HepG2 (cell line): ENCODE results near the gene FAHD2A. TPM values are rescaled to one million over a fixed set of nuclear protein-coding genes. Genes with fewer than 3 reads are reported as not detected.
A peak's percentile ranks its signal among the peaks of the same experiment; 100 is the strongest.

Source experiments
- ATAC-seq: fragments of 200-7000 bp; cut with Tn5 transposase; 3 replicates; pipeline ENCODE4 v1.9.1; 2020; ENCODE audit warnings: mild to moderate bottlenecking, moderate library complexity
- BruUV-seq: library from RNA; stranded (reverse); fragments of 400-500 nt; replicated peaks from 2 replicates; lab custom pipeline; 2021; lab: Mats Ljungman, UMichigan
- CTCF ChIA-PET: fragments of 300-600 bp; formaldehyde crosslinking; extraction: SDS; loops from one replicate; lab custom pipeline; 2021; ENCODE audit warnings: low total read pairs, inconsistent platforms, low intra/inter-chr PET ratio; lab: Yijun Ruan, JAX
- POLR2A ChIA-PET: fragments of 350-600 bp; sonication (Branson Sonifier 250); formaldehyde crosslinking; loops from one replicate; lab custom pipeline; 2020; ENCODE audit warnings: antibody characterized with exemption, inconsistent platforms; lab: Yijun Ruan, JAX
- DNase-seq: peaks from one replicate; pipeline ENCODE4 v3.0.0-alpha.2; 2015; ENCODE audit warnings: low spot score
- FAIRE-seq: peaks from 3 replicates; lab custom pipeline; 2011; peaks lifted over from hg19 to GRCh38; lab: Jason Lieb, UNC
- H2AFZ ChIP-seq: one replicate; pipeline ENCODE4 v1.6.1; 2011; ENCODE audit warnings: low read length, inconsistent platforms
- H3K27ac ChIP-seq: fragments of 300-600 bp; 3 replicates; pipeline ENCODE4 v1.8.0; 2011; ENCODE audit warnings: mixed run types, mild to moderate bottlenecking, mixed read lengths, low read length, inconsistent platforms; ENCODE audit not compliant: insufficient read depth; ENCODE audit errors: extremely low read length
- H3K27me3 ChIP-seq, 2 experiments: fragments of 200-600 bp in 1 of 2; 2 replicates in 1 of 2; 3 replicates in 1 of 2; pipeline versions ENCODE4 v1.6.0 to v1.8.0; 2011; ENCODE audit warnings: low read length in 2 of 2, mild to moderate bottlenecking in 2 of 2, moderate library complexity in 2 of 2, inconsistent platforms in 1 of 2; ENCODE audit not compliant: insufficient read depth in 2 of 2, control insufficient read depth in 1 of 2
- H3K36me3 ChIP-seq, 2 experiments: fragments of 200-600 bp in 1 of 2; replicated peaks in 1 of 2; 2 replicates in 1 of 2; 3 replicates in 1 of 2; pipeline versions ENCODE4 v1.5.1 to v1.8.0; 2011; ENCODE audit warnings: low read length in 2 of 2, inconsistent platforms in 1 of 2; ENCODE audit not compliant: insufficient read depth in 2 of 2, control insufficient read depth in 1 of 2
- H3K4me1 ChIP-seq: 2 replicates; pipeline ENCODE4 v1.5.1; 2012; ENCODE audit warnings: low read length, inconsistent platforms; ENCODE audit not compliant: insufficient read depth
- H3K4me2 ChIP-seq: 2 replicates; pipeline ENCODE4 v1.6.0; 2011; ENCODE audit warnings: low read depth, low read length, inconsistent platforms
- H3K4me3 ChIP-seq, 3 experiments: fragments of 200-600 bp in 1 of 3; sonication (generic), shearing (Covaris generic) in 1 of 3; replicated peaks in 1 of 3; 2 replicates each; pipeline ENCODE4 v1.5.1; 2011 to 2016; ENCODE audit warnings: low read length in 3 of 3, inconsistent platforms in 2 of 3, low read depth in 2 of 3, mild to moderate bottlenecking in 2 of 3, control low read depth in 1 of 3, mixed read lengths in 1 of 3; ENCODE audit not compliant: insufficient read depth in 1 of 3
- H3K79me2 ChIP-seq: one replicate; pipeline ENCODE4 v1.6.1; 2011; ENCODE audit warnings: low read length, inconsistent platforms; ENCODE audit not compliant: insufficient read depth
- H3K9ac ChIP-seq: 2 replicates; pipeline ENCODE4 v1.6.0; 2011; ENCODE audit warnings: mild to moderate bottlenecking, low read depth, low read length, inconsistent platforms; ENCODE audit not compliant: insufficient read depth
- H3K9me3 ChIP-seq: 2 replicates; pipeline ENCODE4 v1.5.1; 2012; ENCODE audit warnings: mild to moderate bottlenecking, low read length
- H4K20me1 ChIP-seq: 2 replicates; pipeline ENCODE4 v1.6.0; 2011; ENCODE audit warnings: inconsistent platforms, mild to moderate bottlenecking, low read length, moderate library complexity; ENCODE audit not compliant: insufficient read depth
- HBP1 ChIP-seq: IDR thresholded peaks from 2 replicates; pipeline ENCODE4 v1.6.1; 2016; ENCODE audit warnings: low read depth, control low read depth
- HOXA5 ChIP-seq: sonication (generic); formaldehyde crosslinking; IDR thresholded peaks from 2 replicates; pipeline ENCODE4 v1.4.0; 2020; ENCODE audit warnings: missing genetic modification reagents
- KDM5B ChIP-seq: sonication (generic); formaldehyde crosslinking; IDR thresholded peaks from 2 replicates; pipeline ENCODE4 v1.4.0; 2020; ENCODE audit warnings: missing genetic modification reagents, mild to moderate bottlenecking, borderline replicate concordance
- MAFF ChIP-seq: IDR thresholded peaks from 2 replicates; pipeline ENCODE4 v1.6.1; 2011; ENCODE audit warnings: low read depth, low read length, improper control_type of control experiment
- MAFK ChIP-seq, 2 experiments: IDR thresholded peaks in 1 of 2; conservative IDR thresholded peaks in 1 of 2; 2 replicates each; pipeline ENCODE4 v1.6.1; 2011; ENCODE audit warnings: improper control_type of control experiment in 2 of 2, low read length in 2 of 2
- SMARCC2 ChIP-seq: fragments of 450-650 bp; IDR thresholded peaks from 2 replicates; pipeline ENCODE4 v1.6.1; 2017; ENCODE audit warnings: antibody characterized with exemption, mild to moderate bottlenecking
- ZNF205 ChIP-seq: IDR thresholded peaks from 2 replicates; pipeline ENCODE4 v1.6.1; 2018; ENCODE audit warnings: missing biosample characterization, missing genetic modification reagents
- ZNF260 ChIP-seq: sonication (generic); formaldehyde crosslinking; IDR thresholded peaks from 2 replicates; pipeline ENCODE4 v1.4.0; 2020; ENCODE audit warnings: missing genetic modification reagents, low read depth, mild to moderate bottlenecking, borderline replicate concordance
- ZZZ3 ChIP-seq: sonication (generic); formaldehyde crosslinking; IDR thresholded peaks from 2 replicates; pipeline ENCODE4 v1.4.0; 2020; ENCODE audit warnings: missing genetic modification reagents, mild to moderate bottlenecking, borderline replicate concordance
- WGBS: methylation state at CpG from one replicate; pipeline ENCODE4 v1.1.6; 2017; ENCODE audit warnings: low lambda C conversion rate; 5-methylcytosine and 5-hydroxymethylcytosine counted together
- in situ Hi-C: cut with HindIII; loops from 2 replicates; pipeline ENCODE4 v1.10.0; 2017; ENCODE audit warnings: low pct_unique_long_range_greater_than_20kb; ENCODE audit not compliant: extremely low pct_ligation_motif_present
- intact Hi-C: fragments of 100-400 bp; cut with micrococcal nuclease; formaldehyde crosslinking; loops from one replicate; pipeline ENCODE4 v1.10.0; 2022; ENCODE audit not compliant: unreplicated experiment
- polyA plus RNA-seq, 8 experiments: library from polyadenylated mRNA; depleted of rRNA in 3 of 8; stranded (reverse) in 7 of 8; unstranded in 1 of 8; fragments of >200 nt; fragmentation: Illumina TruSeq in 4 of 8; extraction: Trizol in 4 of 8; gene quantifications; 2 replicates each; pipeline versions ENCODE4 v1.2.1 to v1.2.3, GENCODE V29; 2011 to 2016; ENCODE audit warnings: low read depth in 4 of 8, missing spikeins in 1 of 8, mixed read lengths in 1 of 8; ENCODE audit not compliant: insufficient read depth in 1 of 8
- total RNA-seq, 5 experiments: library from RNA; depleted of rRNA; stranded (reverse); fragments of >200 nt; fragmentation: Illumina TruSeq; extraction: Trizol; gene quantifications; 2 replicates each; pipeline ENCODE4 v1.2.3, GENCODE V29; 2016; ENCODE audit warnings: low read depth in 1 of 5
- TF ChIP-seq, protein P1 (sequence below): sonication (generic); formaldehyde crosslinking; IDR thresholded peaks from 2 replicates; pipeline ENCODE4 v1.4.0; 2020; ENCODE audit warnings: missing genetic modification reagents
- TF ChIP-seq, protein P2 (sequence below): IDR thresholded peaks from 2 replicates; pipeline ENCODE4 v1.6.1; 2016; ENCODE audit warnings: missing compliant biosample characterization, missing genetic modification reagents, borderline replicate concordance
- TF ChIP-seq, protein P3 (sequence below): sonication (generic); formaldehyde crosslinking; IDR thresholded peaks from 2 replicates; pipeline ENCODE4 v1.4.0; 2020; ENCODE audit warnings: missing genetic modification reagents

FAHD2A gene
- total and polyA plus RNA-seq, 2 of the 13 experiments (the other 11 are each of a cell fraction or from before 2014, with no cell fraction given): 34.0 to 44.2 TPM

DNA sequence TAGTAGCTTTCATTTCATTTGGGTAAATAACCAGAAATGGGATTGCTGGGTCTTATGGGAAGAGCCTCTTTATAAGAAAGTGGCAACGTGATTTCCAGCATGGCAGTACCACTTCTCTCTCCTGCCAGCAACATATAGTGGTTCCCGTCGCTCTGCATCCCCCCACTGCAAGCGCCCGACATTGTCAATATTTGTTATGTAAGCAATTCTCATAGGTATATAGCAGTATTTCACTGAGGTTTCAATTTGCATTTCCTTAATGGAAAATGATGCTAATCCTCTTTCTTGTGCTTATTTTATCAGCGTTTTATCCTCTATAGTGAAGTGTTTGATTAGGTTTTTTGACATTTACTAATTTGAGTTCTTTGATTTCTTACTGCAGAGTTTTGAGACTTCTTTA, 36.0 kb upstream of the FAHD2A start:
- no peaks in the 10 kb centered on the region for H3K36me3 ChIP-seq
- no peak overlapping the region for H3K4me2 ChIP-seq
- no peak for FAIRE-seq
- no peaks in the 10 kb centered on the region for H3K4me1 ChIP-seq
- TF ChIP-seq MAFF (peak; percentile 71), ZNF205 (CRISPR knock-in tag) (no peak), MAFK (conservative IDR thresholded peaks at IDR 0.05 in 1 of 2, IDR thresholded peaks at IDR 0.05 in 1 of 2; ENCODE audit: low read length in 2 of 2) (peak; percentile 72 to 75)
- TF ChIP-seq, all 625 proteins: peak for 2
- DNase-seq (no peak), ATAC-seq (no peak)
- POLR2A ChIA-PET: no interaction called here
- intact Hi-C loops: no loop called here
- Histone ChIP-seq H3K27ac (no peak overlapping the region), H3K79me2 (no peaks in the 10 kb centered on the region), H3K4me3 (no peak overlapping the region), H3K27me3 (peaks cover 0 to 7% of the 10 kb centered on the region in 2 experiments; a peak in 1 of 5 replicates), H2AFZ (no peak overlapping the region), H3K9me3 (no peaks in the 10 kb centered on the region), H4K20me1 (no peaks in the 10 kb centered on the region), H3K9ac (no peak overlapping the region)
- CTCF ChIA-PET: no interaction called here
- 4% methylated on average over 6 of the region's 6 CpGs for WGBS
- BruUV-seq: no TSS peak
- in situ Hi-C loops: no loop called here

GRCh38 chr2:95372216-95372829, 30.2 kb upstream of the FAHD2A start:
- ChIA-PET POLR2A (no interaction called here), CTCF (no interaction called here)
- Histone ChIP-seq H3K79me2 (no peaks in the 10 kb centered on the region), H3K4me1 (no peaks in the 10 kb centered on the region), H3K27ac (no peak overlapping the region), H3K9ac (no peak overlapping the region), H3K9me3 (no peaks in the 10 kb centered on the region)
- 19% methylated on average over 8 of the region's 8 CpGs for WGBS
- no peak for TF ChIP-seq ZZZ3 (CRISPR knock-in tag)
- TF ChIP-seq, protein P1, sequence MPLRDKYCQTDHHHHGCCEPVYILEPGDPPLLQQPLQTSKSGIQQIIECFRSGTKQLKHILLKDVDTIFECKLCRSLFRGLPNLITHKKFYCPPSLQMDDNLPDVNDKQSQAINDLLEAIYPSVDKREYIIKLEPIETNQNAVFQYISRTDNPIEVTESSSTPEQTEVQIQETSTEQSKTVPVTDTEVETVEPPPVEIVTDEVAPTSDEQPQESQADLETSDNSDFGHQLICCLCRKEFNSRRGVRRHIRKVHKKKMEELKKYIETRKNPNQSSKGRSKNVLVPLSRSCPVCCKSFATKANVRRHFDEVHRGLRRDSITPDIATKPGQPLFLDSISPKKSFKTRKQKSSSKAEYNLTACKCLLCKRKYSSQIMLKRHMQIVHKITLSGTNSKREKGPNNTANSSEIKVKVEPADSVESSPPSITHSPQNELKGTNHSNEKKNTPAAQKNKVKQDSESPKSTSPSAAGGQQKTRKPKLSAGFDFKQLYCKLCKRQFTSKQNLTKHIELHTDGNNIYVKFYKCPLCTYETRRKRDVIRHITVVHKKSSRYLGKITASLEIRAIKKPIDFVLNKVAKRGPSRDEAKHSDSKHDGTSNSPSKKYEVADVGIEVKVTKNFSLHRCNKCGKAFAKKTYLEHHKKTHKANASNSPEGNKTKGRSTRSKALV (CRISPR knock-in tag): no peak
- no peak for TF ChIP-seq HOXA5 (CRISPR knock-in tag)
- no peak for TF ChIP-seq ZNF260 (CRISPR knock-in tag)
- no peak for TF ChIP-seq KDM5B (CRISPR knock-in tag)
- TF ChIP-seq, protein P2, sequence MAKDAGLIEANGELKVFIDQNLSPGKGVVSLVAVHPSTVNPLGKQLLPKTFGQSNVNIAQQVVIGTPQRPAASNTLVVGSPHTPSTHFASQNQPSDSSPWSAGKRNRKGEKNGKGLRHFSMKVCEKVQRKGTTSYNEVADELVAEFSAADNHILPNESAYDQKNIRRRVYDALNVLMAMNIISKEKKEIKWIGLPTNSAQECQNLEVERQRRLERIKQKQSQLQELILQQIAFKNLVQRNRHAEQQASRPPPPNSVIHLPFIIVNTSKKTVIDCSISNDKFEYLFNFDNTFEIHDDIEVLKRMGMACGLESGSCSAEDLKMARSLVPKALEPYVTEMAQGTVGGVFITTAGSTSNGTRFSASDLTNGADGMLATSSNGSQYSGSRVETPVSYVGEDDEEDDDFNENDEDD (CRISPR knock-in tag): no peak
- no peak for TF ChIP-seq HBP1 (CRISPR knock-in tag)
- TF ChIP-seq SMARCC2: no peak
- TF ChIP-seq, protein P3, sequence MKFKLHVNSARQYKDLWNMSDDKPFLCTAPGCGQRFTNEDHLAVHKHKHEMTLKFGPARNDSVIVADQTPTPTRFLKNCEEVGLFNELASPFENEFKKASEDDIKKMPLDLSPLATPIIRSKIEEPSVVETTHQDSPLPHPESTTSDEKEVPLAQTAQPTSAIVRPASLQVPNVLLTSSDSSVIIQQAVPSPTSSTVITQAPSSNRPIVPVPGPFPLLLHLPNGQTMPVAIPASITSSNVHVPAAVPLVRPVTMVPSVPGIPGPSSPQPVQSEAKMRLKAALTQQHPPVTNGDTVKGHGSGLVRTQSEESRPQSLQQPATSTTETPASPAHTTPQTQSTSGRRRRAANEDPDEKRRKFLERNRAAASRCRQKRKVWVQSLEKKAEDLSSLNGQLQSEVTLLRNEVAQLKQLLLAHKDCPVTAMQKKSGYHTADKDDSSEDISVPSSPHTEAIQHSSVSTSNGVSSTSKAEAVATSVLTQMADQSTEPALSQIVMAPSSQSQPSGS (CRISPR knock-in tag): no peak
- TF ChIP-seq, all 625 proteins: peak for 0
- Histone ChIP-seq H4K20me1 (no peaks in the 10 kb centered on the region), H3K27me3 (peaks cover 0 to 37% of the 10 kb centered on the region in 2 experiments; a peak in 4 of 5 replicates), H3K4me3 (no peak overlapping the region), H3K36me3 (no peaks in the 10 kb centered on the region), H3K4me2 (no peak overlapping the region), H2AFZ (no peak overlapping the region)
- BruUV-seq: no TSS peak
- ATAC-seq (no peak), FAIRE-seq (no peak), DNase-seq (no peak)
- intact Hi-C loops: no loop called here
- in situ Hi-C loops: no loop called here
